ENCODE data around the gene ERBIN. TPM values are rescaled to one million over a fixed set of nuclear protein-coding genes. Genes with fewer than 3 reads are reported as not detected.
"Not testable (repeated sequence)": the region's sequence is repeated elsewhere in the genome, so short reads cannot be mapped to it uniquely, and the experiment has no call there.

ERBIN gene
- total RNA-seq, 1 donor from 2014 or later, result 78.1 TPM

DNA sequence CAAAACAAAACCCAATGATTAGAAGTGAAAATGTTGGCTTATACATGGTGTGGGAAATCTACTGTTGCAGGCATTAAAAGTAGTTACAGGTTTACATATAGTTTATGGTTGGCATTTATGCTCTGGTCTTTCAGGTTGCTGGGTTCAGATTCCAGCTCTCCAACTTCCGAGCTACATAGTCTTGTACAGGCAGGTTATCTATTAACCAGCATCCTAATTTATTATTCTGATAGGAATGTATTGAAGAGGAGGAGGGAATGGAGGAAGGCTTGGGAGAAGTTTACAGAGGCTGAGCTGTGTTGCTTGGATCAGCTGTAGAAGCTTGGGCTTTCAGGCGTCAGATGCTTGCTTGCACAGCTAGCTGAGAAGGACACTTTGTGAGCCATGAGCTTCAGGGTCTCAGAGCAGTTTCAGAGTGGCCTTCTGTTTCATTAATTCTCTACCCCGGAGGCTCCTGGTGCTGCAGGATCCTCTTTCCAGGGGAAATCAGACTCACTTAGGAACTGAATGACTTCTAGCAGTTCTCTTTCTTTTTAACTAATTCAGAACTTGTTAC lies 11.7 kb upstream of the ERBIN start:
- Mint-ChIP-seq H3K27ac (ENCODE audit: unreplicated experiment) (no peak overlapping the region), H3K4me3 (ENCODE audit: unreplicated experiment) (no peak overlapping the region), H3K9me3 (ENCODE audit: unreplicated experiment) (no peaks in the 10 kb centered on the region), H3K4me1 (ENCODE audit: unreplicated experiment) (peaks cover 23% of the 10 kb centered on the region), H3K27me3 (ENCODE audit: unreplicated experiment) (no peaks in the 10 kb centered on the region), H3K36me3 (ENCODE audit: unreplicated experiment) (no peaks in the 10 kb centered on the region)
- no peak for DNase-seq (ENCODE audit: extremely low spot score, unreplicated experiment)
- TF ChIP-seq CTCF (IDR thresholded peaks at IDR 0.05), result no peak

GRCh38 chr5:65915661-65916060 lies 10.7 kb upstream of the ERBIN start:
- not testable (repeated sequence) for DNase-seq (ENCODE audit: extremely low spot score, unreplicated experiment); H3K9me3 Mint-ChIP-seq (ENCODE audit: unreplicated experiment); H3K4me3 Mint-ChIP-seq (ENCODE audit: unreplicated experiment); H3K27ac Mint-ChIP-seq (ENCODE audit: unreplicated experiment); H3K27me3 Mint-ChIP-seq (ENCODE audit: unreplicated experiment); H3K36me3 Mint-ChIP-seq (ENCODE audit: unreplicated experiment)
- H3K4me1 Mint-ChIP-seq (ENCODE audit: unreplicated experiment), result peaks cover 25% of the 10 kb centered on the region

- Mint-ChIP-seq H3K4me3 (ENCODE audit: unreplicated experiment) (no peak overlapping the region), H3K27ac (ENCODE audit: unreplicated experiment) (no peak overlapping the region), H3K27me3 (ENCODE audit: unreplicated experiment) (no peaks in the 10 kb centered on the region), H3K36me3 (ENCODE audit: unreplicated experiment) (no peaks in the 10 kb centered on the region), H3K9me3 (ENCODE audit: unreplicated experiment) (no peaks in the 10 kb centered on the region), H3K4me1 (ENCODE audit: unreplicated experiment) (peaks cover 25% of the 10 kb centered on the region)
- TF ChIP-seq CTCF (IDR thresholded peaks at IDR 0.05), result no peak
- no peak for DNase-seq (ENCODE audit: extremely low spot score, unreplicated experiment)
Observed at GRCh38 chr5:65916066-65916465, 10.3 kb upstream of the ERBIN start.

DNA sequence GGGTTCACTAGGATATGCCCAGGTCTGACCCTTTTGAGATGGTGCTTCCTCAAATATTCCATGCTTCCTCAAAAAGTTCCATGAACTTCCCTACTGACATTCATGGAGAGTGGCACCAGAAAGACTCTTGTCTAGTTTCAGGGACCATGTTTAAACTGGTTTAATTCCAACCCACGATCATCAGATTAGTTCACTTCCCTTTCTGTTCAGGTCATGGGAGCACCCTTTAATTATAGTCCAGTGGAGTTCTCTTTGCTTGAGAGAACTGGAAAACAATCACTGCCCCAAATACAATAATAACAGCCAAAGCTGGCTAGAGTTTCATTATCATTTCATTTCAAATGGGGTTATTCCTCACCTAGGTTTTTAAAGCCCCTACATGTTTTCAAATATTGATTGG lies 9.7 kb upstream of the ERBIN start:
- peaks cover 25% of the 10 kb centered on the region for H3K4me1 Mint-ChIP-seq (ENCODE audit: unreplicated experiment)
- no peak for TF ChIP-seq CTCF (IDR thresholded peaks at IDR 0.05)
- H3K9me3 Mint-ChIP-seq (ENCODE audit: unreplicated experiment), result no peaks in the 10 kb centered on the region

DNA sequence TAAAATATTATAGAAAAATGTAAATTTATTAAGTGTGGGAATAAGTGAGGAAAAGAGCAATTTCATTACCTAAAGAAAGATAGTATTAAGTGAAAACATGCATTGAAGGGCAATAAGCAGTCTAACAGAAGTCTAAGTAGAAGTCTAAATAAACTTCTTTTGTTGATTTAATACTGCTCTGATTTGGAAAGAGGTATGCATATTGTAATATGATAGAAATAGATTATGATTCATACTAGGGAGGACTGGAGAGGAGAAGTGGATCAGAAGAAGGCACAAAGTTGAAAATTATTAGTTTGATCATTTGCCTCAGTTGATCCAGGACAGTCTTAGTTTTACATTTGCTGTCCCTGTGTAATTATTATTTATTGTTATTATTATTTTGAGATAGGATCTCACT lies 6.6 kb upstream of the ERBIN start:
- Mint-ChIP-seq H3K36me3 (ENCODE audit: unreplicated experiment) (no peaks in the 10 kb centered on the region), H3K4me1 (ENCODE audit: unreplicated experiment) (peaks cover 27% of the 10 kb centered on the region), H3K27ac (ENCODE audit: unreplicated experiment) (no peak overlapping the region), H3K9me3 (ENCODE audit: unreplicated experiment) (no peaks in the 10 kb centered on the region), H3K4me3 (ENCODE audit: unreplicated experiment) (no peak overlapping the region), H3K27me3 (ENCODE audit: unreplicated experiment) (no peaks in the 10 kb centered on the region)
- no peak for DNase-seq (ENCODE audit: extremely low spot score, unreplicated experiment)
- TF ChIP-seq CTCF (IDR thresholded peaks at IDR 0.05), result no peak

More for the DNA sequence above, 9.7 kb upstream of the ERBIN start:
- Mint-ChIP-seq H3K4me3 (ENCODE audit: unreplicated experiment) (no peak overlapping the region), H3K36me3 (ENCODE audit: unreplicated experiment) (no peaks in the 10 kb centered on the region), H3K27ac (ENCODE audit: unreplicated experiment) (no peak overlapping the region), H3K27me3 (ENCODE audit: unreplicated experiment) (no peaks in the 10 kb centered on the region)
- DNase-seq (ENCODE audit: extremely low spot score, unreplicated experiment), result no peak

DNA sequence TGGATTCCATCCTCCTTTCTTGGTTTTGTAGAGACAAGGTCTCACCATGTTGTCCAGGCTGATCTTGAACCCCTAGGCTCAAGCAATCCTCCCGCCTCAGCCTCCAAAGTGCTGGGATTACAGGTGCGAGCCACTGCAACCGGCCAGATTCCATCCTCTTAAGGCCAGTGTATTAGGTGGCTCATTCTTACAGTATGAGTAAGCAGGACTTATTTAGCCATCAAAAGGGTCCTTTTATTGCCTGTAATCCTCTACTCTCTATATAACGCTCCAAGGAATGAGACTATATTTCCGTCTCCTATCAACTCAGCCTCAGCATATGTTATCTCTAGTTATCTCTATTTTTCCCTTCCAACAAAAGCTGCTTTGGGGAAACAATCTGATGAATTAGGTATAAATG lies 3.0 kb upstream of the ERBIN start:
- Mint-ChIP-seq H3K27ac (ENCODE audit: unreplicated experiment) (no peak overlapping the region), H3K36me3 (ENCODE audit: unreplicated experiment) (no peaks in the 10 kb centered on the region), H3K27me3 (ENCODE audit: unreplicated experiment) (no peaks in the 10 kb centered on the region), H3K4me3 (ENCODE audit: unreplicated experiment) (no peak overlapping the region), H3K9me3 (ENCODE audit: unreplicated experiment) (no peaks in the 10 kb centered on the region), H3K4me1 (ENCODE audit: unreplicated experiment) (peaks cover 28% of the 10 kb centered on the region)
- no peak for TF ChIP-seq CTCF (IDR thresholded peaks at IDR 0.05)
- DNase-seq (ENCODE audit: extremely low spot score, unreplicated experiment), result no peak
